ENCODE measurements around the gene PCDHA9. TPM values are rescaled to one million over a fixed set of nuclear protein-coding genes. Genes with fewer than 3 reads are reported as not detected.
"Not testable (repeated sequence)": the region's sequence is repeated elsewhere in the genome, so short reads cannot be mapped to it uniquely, and the experiment has no call there.

The PCDHA9 gene
- total and polyA plus RNA-seq, 2 experiments from 2014 or later = 0.57 to 2.5 TPM

- Histone ChIP-seq H2AFZ (no peak overlapping the region), H3K4me1 (ENCODE audit: insufficient read depth) (no peaks in the 10 kb centered on the region), H3K9me2 (replicated peaks; ENCODE audit: insufficient read depth) (no peaks in the 10 kb centered on the region), H3K27me3 (no peaks in the 10 kb centered on the region), H3K9me3 (ENCODE audit: low read depth) (peaks cover 42% of the 10 kb centered on the region), H3K79me2 (no peaks in the 10 kb centered on the region), H3K4me3 (no peak overlapping the region), H3K36me3 (replicated peaks; ENCODE audit: insufficient read depth, low read depth) (peaks cover 5% of the 10 kb centered on the region), H3K27ac (no peak overlapping the region), H3K4me2 (no peak overlapping the region), H4K20me1 (ENCODE audit: insufficient read depth, poor library complexity, severe bottlenecking) (no peaks in the 10 kb centered on the region)
- over 99% methylated on average over 97 of the region's 103 CpGs for WGBS (ENCODE audit: low lambda C conversion rate, missing lambda C conversion rate)
- DNase-seq (ENCODE audit: low spot score) = no peak
- TF ChIP-seq CTCF (IDR thresholded peaks at IDR 0.05; ENCODE audit: poor library complexity) (no peak), EZH2 (IDR thresholded peaks at IDR 0.05; ENCODE audit: borderline replicate concordance) (no peak), EZH2phosphoT487 (IDR thresholded peaks at IDR 0.05; ENCODE audit: low read depth, severe bottlenecking, unreplicated experiment) (no peak)
Observed at GRCh38 chr5:140835622-140836510, 12.3 kb upstream of the PCDHA9 start.

GRCh38 chr5:140840978-140841962 lies 6.9 kb upstream of the PCDHA9 start, which contains the start of gene PCDHA8:
TSS of gene PCDHA8 (plus strand) at chr5:140841187. CDS start at chr5:140841322, 135 bp downstream.
- Histone ChIP-seq H3K9me2 (replicated peaks; ENCODE audit: insufficient read depth) (no peaks in the 10 kb centered on the region), H3K79me2 (no peaks in the 10 kb centered on the region), H3K27me3 (no peaks in the 10 kb centered on the region), H4K20me1 (ENCODE audit: insufficient read depth, poor library complexity, severe bottlenecking) (no peaks in the 10 kb centered on the region), H3K27ac (no peak within 1 kb of the TSS), H3K4me2 (no peak within 1 kb of the TSS), H3K4me3 (no peak within 1 kb of the TSS), H2AFZ (no peak within 1 kb of the TSS), H3K9me3 (ENCODE audit: low read depth) (peaks cover 32% of the 10 kb centered on the region), H3K36me3 (replicated peaks; ENCODE audit: insufficient read depth, low read depth) (no peaks in the 10 kb centered on the region), H3K4me1 (ENCODE audit: insufficient read depth) (no peaks in the 10 kb centered on the region)
- no peak for DNase-seq (ENCODE audit: low spot score)
- TF ChIP-seq EZH2 (IDR thresholded peaks at IDR 0.05; ENCODE audit: borderline replicate concordance) = no peak
- TF ChIP-seq CTCF (IDR thresholded peaks at IDR 0.05; ENCODE audit: poor library complexity) = no peak
- no peak for TF ChIP-seq EZH2phosphoT487 (IDR thresholded peaks at IDR 0.05; ENCODE audit: low read depth, severe bottlenecking, unreplicated experiment)
- 84% methylated on average over 47 of the region's 47 CpGs for WGBS (ENCODE audit: low lambda C conversion rate, missing lambda C conversion rate)

GRCh38 chr5:140842798-140843733 lies 5.1 kb upstream of the PCDHA9 start:
- WGBS (ENCODE audit: low lambda C conversion rate, missing lambda C conversion rate) = 99% methylated on average over 71 of the region's 87 CpGs
- Histone ChIP-seq H3K4me2 (no peak overlapping the region), H3K27me3 (no peaks in the 10 kb centered on the region), H2AFZ (no peak overlapping the region), H4K20me1 (ENCODE audit: insufficient read depth, poor library complexity, severe bottlenecking) (no peaks in the 10 kb centered on the region), H3K36me3 (replicated peaks; ENCODE audit: insufficient read depth, low read depth) (no peaks in the 10 kb centered on the region), H3K27ac (no peak overlapping the region), H3K4me1 (ENCODE audit: insufficient read depth) (no peaks in the 10 kb centered on the region), H3K4me3 (no peak overlapping the region), H3K9me2 (replicated peaks; ENCODE audit: insufficient read depth) (no peaks in the 10 kb centered on the region), H3K79me2 (no peaks in the 10 kb centered on the region), H3K9me3 (ENCODE audit: low read depth) (peaks cover 26% of the 10 kb centered on the region)
- no peak for TF ChIP-seq CTCF (IDR thresholded peaks at IDR 0.05; ENCODE audit: poor library complexity)
- TF ChIP-seq EZH2phosphoT487 (IDR thresholded peaks at IDR 0.05; ENCODE audit: low read depth, severe bottlenecking, unreplicated experiment) = no peak
- TF ChIP-seq EZH2 (IDR thresholded peaks at IDR 0.05; ENCODE audit: borderline replicate concordance) = no peak
- no peak for DNase-seq (ENCODE audit: low spot score)

- not testable (repeated sequence) for H4K20me1 ChIP-seq (ENCODE audit: insufficient read depth, poor library complexity, severe bottlenecking); H3K79me2 ChIP-seq; DNase-seq (ENCODE audit: low spot score); H3K4me3 ChIP-seq; H3K27me3 ChIP-seq; H3K27ac ChIP-seq; H3K36me3 ChIP-seq (replicated peaks; ENCODE audit: insufficient read depth, low read depth); H2AFZ ChIP-seq; H3K4me2 ChIP-seq; H3K9me3 ChIP-seq (ENCODE audit: low read depth); H3K9me2 ChIP-seq (replicated peaks; ENCODE audit: insufficient read depth); H3K4me1 ChIP-seq (ENCODE audit: insufficient read depth)
- WGBS (ENCODE audit: low lambda C conversion rate, missing lambda C conversion rate) = over 99% methylated on average over 95 of the region's 101 CpGs
Observed at GRCh38 chr5:140849831-140850634, 1.9 kb downstream of the PCDHA9 start.
